OCI-M2 (cell line): ENCODE measurements around the gene PFKFB4.

ENCODE experiments used
- DNase-seq: peaks from one replicate; lab custom pipeline; 2025; ENCODE audit not compliant: unreplicated experiment; lab: John Stamatoyannopoulos, UW

The PFKFB4 gene

GRCh38 chr3:48468329-48468731, 88.3 kb downstream of the PFKFB4 start:
- no peak for DNase-seq
